Left colon (tissue), 2 donors: ENCODE measurements around the gene DGLUCY. TPM values are rescaled to one million over a fixed set of nuclear protein-coding genes. Genes with fewer than 3 reads are reported as not detected.
"Not testable (repeated sequence)": the region's sequence is repeated elsewhere in the genome, so short reads cannot be mapped to it uniquely, and the experiment has no call there.

Experiments used
- ATAC-seq: fragments of 200-7000 bp; cut with Tn5 transposase; one replicate; pipeline ENCODE4 v1.9.1; 2020; ENCODE audit warnings: mild to moderate bottlenecking, moderate library complexity
- DNase-seq, 2 donors: peaks; one replicate each; pipeline ENCODE4 v3.0.0-alpha.2; 2020
- intact Hi-C, 2 donors: fragments of 100-400 bp; cut with DNase I in 1 of 2; cut with micrococcal nuclease in 1 of 2; formaldehyde crosslinking; loops; one replicate each; pipeline versions ENCODE4 v1.11.2 to v1.14.0; 2022; cut with DNase I, micrococcal nuclease
- long read RNA-seq: library from polyadenylated mRNA; unstranded; transcript quantifications from one replicate; pipeline ENCODE4 v2.0.0, GENCODE V29; 2021
- total RNA-seq, 2 donors: library from RNA; stranded (reverse); fragmentation: NEBNext Ultra II Directional; extraction: Animal tissue kit (Norgen Biotek cat#: 25700); gene quantifications; one replicate each; pipeline ENCODE4 v1.2.1, GENCODE V29; 2021
- donor health status: DM: no; HTN: no; CAD: no.
- donor health status: DM: yes; HTN: yes; CAD: no.

The DGLUCY gene, protein sequence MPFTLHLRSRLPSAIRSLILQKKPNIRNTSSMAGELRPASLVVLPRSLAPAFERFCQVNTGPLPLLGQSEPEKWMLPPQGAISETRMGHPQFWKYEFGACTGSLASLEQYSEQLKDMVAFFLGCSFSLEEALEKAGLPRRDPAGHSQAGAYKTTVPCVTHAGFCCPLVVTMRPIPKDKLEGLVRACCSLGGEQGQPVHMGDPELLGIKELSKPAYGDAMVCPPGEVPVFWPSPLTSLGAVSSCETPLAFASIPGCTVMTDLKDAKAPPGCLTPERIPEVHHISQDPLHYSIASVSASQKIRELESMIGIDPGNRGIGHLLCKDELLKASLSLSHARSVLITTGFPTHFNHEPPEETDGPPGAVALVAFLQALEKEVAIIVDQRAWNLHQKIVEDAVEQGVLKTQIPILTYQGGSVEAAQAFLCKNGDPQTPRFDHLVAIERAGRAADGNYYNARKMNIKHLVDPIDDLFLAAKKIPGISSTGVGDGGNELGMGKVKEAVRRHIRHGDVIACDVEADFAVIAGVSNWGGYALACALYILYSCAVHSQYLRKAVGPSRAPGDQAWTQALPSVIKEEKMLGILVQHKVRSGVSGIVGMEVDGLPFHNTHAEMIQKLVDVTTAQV
- total RNA-seq: 100 to 1,000 TPM in 1 of 2 donors, 10 to 100 TPM in 1; 98.7 to 107 TPM
- long read RNA-seq, transcript DGLUCY-201 (14 exons, 2,967 nt): major isoform, 7 of 99 reads
- long read RNA-seq, partial matches to known transcripts: 23 of 99 reads
- long read RNA-seq, other reads (novel, unspliced or antisense): 65 of 99 reads

DNA sequence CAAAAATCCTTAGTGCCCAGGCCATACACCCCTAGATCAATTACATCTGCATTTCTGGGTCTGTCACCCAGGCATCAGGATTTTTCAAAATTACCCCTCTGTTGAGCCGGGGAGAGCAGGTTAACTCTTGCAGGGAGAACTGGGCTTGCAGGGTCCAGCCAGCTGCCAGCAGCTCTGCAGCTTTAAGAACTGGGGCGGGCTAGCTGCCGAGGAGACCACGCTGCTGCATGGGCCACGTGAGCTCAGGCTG lies at the start of gene DGLUCY:
TSS of gene DGLUCY (plus strand) at position 245 of the 250 bp plus-strand sequence. CDS start 46,222 bp downstream, outside the sequence.
- DNase-seq (peak; percentile 86 to 87), ATAC-seq (peak; percentile 67)
- intact Hi-C loops: no loop called here

DNA sequence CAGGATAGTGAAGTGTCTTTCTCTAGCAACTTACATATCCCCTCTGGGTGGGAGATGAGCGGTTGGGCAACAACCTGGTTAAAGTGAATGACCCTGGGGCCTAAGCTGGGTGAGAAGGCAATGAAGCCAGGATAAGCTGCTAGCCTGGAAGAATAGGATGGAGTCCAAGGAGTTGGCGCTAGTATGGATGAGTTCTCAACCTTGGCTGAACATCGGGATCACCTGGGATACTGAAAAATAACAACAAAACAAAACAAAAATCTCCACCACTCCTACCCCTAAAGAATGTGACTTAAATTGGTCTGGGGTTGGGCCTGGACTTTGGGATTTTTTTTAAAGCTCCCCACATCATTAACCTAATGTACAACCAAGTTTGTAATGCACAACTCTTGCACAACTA lies 48.6 kb upstream of the DGLUCY start:
- no peak for DNase-seq
- no peak for ATAC-seq
- intact Hi-C loops: loop anchor here in 1 of 2 donors (10.0 kb wide), 1 partner anchor 170 kb away; no protein-coding TSS in a partner anchor

DNA sequence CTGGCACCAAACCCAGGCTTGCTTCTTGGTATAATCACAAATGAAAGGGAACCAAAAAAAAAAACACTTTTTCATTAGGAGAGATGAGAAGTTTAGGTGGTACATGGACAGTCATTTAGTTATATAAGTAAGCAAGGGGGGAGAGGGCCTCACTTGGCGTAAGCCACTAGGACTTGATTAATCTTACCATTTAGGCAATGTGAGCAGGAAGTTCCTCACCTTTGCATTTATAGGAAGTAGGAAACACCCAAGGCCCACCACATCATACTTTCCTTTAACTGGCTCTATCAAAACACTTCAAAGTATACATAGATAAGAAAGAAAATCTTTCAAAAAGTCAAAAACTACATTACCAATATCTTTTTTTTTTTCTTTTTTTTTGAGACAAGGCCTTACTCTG lies 46.7 kb upstream of the DGLUCY start:
- DNase-seq: no peak
- intact Hi-C loops: loop anchor here in 1 of 2 donors (10.0 kb wide), 1 partner anchor 172 kb away; no protein-coding TSS in a partner anchor
- no peak for ATAC-seq

DNA sequence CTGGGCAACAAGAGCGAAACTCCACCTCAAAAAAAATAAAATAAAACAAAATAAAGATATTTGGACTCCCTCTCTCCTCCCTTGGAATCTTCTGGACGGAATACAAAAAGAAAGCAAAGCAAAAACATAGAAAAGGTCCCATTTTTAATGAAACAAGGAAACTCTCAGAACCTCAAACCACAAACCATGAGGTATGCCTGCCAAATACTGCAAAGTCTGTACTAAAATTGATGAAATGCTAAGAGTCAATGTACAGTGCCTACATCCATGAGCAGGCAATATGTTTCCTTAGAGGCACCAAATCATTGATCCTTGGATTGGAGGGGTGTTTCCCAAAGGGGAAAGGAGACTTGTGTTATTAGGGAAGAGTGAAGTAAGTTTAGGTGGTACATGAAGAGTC lies 45.2 kb upstream of the DGLUCY start:
- intact Hi-C loops: loop anchor here in 1 of 2 donors (10.0 kb wide), 1 partner anchor 174 kb away; no protein-coding TSS in a partner anchor
- ATAC-seq: no peak
- DNase-seq: no peak

DNA sequence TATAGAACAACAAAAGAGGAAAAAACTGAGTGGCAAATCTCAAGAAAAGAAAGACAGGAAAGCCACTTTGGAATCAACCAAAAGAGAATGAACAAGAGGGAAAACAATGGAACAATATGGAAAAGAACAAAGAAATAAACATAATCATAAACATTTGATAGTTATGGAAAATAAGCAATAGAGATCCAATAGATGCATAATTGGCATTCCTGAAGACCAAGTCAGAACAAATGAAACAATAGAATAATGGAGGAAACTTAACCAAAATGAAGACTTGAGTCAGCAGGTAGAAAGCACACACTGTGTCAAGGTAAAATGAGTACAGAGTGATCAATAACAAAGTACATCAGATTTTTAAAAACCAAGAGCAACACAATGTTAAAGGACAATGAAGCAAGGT lies 43.3 kb upstream of the DGLUCY start:
- ATAC-seq (no peak), DNase-seq (no peak)
- intact Hi-C loops: no loop called here

DNA sequence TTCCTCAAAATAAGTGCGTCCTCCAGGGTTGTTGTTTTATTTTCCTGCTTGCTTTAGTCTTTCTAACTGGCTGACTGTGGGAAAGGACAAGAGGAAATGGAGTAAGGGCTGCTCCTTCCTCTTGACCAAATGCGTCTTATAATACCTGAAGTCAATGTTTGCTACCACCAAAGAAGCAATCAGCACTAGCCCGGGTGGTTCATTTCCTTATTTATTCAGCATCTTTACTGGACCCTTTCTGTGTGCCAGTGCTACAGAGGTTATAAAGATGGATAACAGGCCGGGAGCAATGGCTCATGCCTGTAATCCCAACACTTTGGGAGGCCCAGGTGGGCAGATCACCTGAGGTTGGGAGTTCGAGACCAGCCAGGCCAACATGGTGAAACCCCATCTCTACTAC lies 38.3 kb upstream of the DGLUCY start:
- intact Hi-C loops: no loop called here
- DNase-seq (peak in 1 of 2 donors; percentile 36), ATAC-seq (peak; percentile 90)

DNA sequence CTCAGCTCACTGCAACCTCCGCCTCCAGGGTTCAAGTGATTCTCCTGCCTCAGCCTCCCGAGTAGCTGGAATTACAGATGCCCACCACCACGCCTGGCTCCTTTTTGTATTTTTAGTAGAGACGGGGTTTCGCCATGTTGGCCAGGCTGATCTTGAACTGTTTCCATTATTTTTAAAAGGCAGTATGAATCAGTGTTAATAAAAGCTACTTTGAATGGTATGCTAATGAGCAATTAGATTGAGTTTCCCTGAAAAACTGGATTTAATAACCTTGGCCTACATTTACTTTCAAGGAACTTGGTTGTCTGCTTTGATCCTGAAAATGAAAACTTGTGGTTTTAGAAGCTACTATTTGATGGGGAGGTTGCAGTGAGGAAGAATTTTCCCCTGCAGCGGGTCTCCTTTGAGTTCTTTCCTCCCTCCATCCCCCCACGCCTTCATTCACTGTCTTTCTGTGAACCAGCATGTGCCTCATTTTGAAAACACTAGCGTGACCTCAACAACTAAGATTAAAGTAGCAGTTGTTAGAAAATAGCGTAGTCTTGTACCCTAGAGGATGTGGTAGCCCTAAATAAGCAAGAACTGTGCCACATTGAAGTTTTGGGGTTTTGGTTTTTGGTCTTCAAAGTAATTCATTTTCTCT lies 35.7 kb upstream of the DGLUCY start:
- DNase-seq (no peak), ATAC-seq (no peak)
- intact Hi-C loops: no loop called here

DNA sequence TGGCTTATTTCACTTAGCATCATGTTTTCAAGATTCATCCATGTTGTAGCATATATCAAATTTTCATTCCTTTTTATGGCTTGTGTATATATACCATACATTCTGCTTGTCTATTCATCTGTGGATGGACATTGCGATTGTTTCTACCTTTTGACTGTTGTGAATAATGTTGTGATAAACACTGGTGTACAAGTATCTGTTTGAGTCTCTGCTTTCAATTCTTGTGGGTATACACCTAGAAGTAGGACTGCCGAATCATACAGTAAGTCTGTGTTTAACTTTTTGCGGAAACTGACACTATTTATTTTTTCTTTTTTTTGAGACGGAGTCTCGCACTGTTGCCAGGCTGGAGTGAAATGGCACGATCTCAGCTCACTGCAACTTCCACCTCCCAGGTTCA lies 33.8 kb upstream of the DGLUCY start:
- intact Hi-C loops: no loop called here
- DNase-seq (no peak), ATAC-seq (no peak)

DNA sequence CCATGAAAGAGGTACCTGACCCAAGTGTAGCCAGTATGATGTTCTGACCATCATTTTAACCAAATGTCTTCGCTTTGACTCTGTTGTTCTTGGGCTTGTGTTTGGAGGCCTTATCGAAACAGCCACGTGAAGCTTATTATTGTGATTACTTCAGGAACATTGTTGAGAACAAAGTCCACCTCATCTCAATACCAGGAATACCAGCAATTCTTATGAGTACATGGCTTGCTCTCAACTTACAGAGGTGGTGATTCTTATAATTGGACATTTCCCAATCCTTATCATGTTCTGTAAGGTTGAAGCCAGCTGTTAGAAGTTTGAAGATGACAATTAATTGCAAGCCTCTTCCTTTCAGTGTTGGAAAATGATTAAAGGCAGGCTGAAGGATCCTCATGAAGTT lies 31.6 kb upstream of the DGLUCY start:
- peak; percentile 70 for ATAC-seq
- intact Hi-C loops: no loop called here
- DNase-seq: no peak

DNA sequence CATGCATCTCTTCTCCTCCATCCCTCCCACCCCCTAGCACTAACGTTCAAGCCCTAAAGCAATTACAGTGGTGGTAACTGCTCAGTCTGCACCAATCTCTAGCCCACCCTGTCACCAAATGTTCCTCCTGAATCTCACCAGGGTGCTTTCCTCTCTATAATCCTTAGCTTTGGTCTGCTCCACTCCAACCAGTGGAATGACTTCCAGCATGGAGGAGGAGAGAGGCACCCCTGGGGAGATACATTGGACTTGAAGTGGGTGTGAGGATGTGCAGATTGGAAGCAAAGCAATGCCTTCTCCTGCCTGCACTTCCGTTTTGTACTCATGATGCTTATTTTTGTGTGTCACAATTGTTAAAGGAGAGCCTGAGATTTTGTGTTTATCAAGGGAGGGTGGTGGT lies 29.4 kb upstream of the DGLUCY start:
- ATAC-seq: no peak
- intact Hi-C loops: no loop called here
- no peak for DNase-seq

DNA sequence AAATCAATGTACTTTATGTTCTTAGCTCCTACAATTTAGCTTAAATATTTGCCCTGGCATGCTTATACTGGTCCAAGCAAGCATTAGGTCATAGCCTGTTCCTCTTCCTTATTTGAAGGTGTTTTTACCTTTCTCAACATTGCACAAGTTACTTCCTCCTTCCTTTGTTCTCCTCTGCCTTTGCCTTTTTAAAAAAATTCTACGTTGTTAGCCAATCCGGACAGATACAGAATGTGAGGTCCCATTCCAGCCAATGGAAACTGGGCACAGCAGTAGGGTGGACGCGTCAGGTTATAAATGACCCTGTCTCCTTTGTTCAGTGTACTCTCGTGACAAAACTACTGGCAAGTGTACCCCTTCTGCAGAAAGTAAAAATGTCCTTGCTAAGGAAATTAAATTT lies 26.4 kb upstream of the DGLUCY start:
- DNase-seq (peak; percentile 31 to 76), ATAC-seq (peak; percentile 25)
- intact Hi-C loops: not testable (repeated sequence)

DNA sequence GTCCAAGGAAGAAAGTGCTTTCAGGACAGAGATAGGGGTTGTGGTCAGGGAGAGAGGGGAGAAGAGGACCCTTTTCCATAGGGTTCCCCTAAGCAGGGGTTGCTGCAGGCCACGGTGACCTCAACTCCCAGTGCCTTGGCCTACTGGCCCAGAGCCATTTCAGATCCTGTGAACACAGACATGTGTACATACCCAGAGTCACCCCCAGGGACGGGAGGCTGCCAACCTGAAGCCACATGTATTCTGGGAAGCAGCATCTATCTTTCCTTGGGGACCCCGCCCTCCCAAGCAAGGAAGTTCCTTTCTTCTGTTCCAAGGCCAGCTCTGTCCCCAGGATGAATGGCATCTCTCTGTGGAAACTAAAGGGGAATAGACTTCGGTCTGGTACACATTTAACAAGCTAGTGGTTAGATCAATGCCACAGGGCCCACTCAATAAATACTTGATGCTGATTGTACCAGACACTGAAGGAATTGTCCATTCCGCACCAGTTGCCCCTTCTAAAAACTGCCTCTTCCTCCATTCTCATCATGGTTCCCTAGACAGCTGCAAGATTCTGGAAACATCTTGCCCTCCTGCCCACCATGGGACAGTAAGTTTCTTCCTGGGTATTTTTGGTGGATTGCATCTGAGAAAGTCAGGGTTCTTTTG lies 25.2 kb upstream of the DGLUCY start:
- peak; percentile 19 for ATAC-seq
- intact Hi-C loops: no loop called here
- peak in 1 of 2 donors; percentile 54 for DNase-seq

DNA sequence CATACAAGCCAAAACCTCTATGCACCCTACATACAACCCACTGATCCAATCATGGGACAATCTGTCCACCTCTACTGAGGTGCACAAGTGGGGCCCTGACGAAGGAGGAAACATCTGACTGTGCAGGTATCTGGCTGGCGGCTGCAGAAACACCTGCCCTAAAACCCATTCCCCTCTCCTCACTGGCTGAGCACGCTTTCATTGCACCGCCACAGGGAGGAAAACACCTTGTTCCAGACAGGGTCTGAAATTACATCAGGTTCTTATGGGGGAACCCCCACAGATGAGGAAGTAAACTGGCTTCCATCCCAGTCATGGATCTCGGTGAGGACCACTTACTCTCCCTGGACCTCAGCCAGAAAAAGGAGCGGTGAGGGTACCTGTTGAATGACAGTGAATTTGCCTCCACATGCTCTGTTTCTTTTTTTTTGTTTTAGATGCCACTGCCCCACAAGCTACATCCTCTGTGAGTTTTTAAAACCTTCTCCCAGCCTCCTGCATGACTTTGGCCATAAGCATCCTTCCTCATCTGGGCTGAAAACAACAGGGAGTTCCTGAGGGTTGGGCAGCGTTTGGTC lies 23.8 kb upstream of the DGLUCY start:
- ATAC-seq: peak; percentile 43
- intact Hi-C loops: no loop called here
- peak in 1 of 2 donors; percentile 33 for DNase-seq

DNA sequence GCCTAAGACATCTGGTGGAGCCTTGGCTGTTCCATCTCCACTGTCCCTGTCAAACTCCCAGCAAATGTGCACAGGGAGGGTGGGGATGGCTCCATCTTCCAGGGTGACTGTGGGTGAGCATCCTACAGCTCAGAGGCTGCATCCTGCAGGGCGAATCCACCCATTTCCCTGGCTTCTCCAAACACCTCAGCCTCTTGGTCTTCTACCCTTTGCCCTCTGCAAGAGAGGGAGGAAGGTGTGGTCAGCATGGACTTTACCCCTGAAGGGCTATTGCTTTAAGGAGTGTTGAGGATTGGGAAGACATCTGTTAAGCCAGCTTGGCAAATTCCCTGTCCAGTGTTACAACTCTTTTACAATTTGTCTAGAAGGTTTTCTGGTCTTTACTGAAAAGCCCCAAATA lies 23.1 kb upstream of the DGLUCY start:
- DNase-seq: peak; percentile 50 to 66
- intact Hi-C loops: no loop called here
- peak; percentile 88 for ATAC-seq

DNA sequence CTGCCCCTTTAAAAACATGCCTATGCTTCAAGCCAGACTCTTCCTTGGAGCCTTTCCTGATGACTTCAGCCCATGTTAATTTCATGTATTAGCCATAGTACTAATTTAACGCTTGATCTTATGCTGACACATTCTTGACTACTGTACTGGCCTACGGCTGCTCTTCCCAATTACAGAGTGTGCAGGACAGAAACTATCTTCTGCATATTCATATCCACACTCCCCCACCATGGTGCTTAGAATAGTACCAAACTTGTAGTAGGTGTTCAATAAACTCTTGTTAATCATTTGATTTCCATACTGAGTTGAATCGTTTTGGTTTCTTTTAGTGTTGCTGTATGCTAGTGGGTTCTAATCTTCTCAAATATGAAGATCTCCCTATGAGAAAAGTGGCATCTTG lies 21.8 kb upstream of the DGLUCY start:
- DNase-seq (no peak), ATAC-seq (no peak)
- intact Hi-C loops: no loop called here

DNA sequence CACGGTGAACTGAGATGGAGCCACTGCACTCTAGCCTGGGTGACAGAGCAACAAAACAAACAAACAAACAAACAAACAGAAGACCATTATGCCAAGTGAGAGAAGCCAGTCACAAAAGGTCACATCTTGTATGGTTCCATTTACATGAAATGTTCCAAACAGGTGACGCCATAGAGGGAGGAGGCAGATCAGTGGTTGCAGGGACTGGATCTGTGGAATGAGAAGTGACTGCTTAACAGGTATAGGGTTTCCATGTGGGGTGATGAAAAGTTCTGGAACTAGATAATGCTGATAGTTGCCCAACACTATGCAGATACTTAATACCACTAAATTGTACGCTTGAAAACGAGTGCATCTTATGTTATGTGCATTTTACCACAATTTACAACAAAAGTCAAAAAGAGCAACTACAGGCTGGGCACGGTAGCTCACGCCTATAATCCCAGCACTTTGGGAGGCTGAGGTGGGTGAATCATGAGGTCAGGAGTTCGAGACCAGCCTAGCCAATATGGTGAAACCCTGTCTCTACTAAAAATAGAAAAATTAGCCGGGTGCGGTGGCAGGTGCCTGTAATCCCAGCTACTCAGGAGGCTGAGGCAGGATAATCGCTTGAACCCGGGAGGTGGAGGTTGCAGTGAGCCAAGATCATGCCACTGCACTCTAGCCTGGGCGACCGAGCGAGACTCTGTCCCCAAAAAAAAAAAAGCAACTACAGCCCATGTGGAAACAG lies 20.0 kb upstream of the DGLUCY start:
- ATAC-seq, DNase-seq, intact Hi-C loops: not testable (repeated sequence)

DNA sequence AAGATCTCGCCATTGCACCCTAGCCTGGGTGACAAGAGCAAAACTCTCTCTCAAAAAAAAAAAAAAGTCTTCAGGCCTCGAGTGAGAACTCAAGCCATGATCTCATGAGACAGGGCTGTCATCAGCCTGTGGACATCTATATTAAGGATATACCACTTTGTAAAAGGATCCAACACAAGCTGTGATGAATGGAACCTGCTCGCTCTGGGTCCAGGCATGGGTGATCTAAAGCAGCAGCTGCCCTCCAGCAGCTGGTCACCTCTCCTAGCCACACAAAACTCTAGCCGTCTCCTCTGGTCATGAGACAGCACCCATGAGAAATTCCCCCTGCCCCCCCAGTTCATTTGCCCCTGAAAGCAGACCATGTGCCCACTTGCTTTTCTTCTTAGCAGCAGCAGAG lies 19.1 kb upstream of the DGLUCY start:
- ATAC-seq (no peak), DNase-seq (peak in 1 of 2 donors; percentile 5)
- intact Hi-C loops: no loop called here

DNA sequence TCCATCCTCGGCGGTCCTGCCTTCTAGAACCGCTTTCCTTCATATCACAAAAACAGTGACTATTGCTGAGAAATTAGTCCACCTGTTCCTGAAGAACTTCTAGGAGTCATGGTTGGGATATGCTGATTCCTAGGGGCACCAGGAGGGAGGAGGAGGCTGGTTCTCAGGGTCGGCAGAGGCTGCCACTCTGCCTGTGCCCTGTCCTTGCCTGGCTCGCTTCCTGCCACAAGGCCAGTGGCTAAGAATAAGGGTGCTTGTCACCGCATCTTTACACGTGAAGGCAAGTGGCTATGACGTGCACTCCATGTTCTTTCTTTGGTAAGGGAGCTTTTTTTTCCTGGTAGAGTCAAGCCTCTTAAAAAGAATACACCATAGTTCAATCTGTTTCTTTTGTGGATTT lies 18.7 kb upstream of the DGLUCY start:
- intact Hi-C loops: no loop called here
- no peak for DNase-seq
- ATAC-seq: no peak
